MG63 (cell line): ENCODE measurements around the gene PIR. TPM values are rescaled to one million over a fixed set of nuclear protein-coding genes. Genes with fewer than 3 reads are reported as not detected.

Source experiments
- DNase-seq: peaks from one replicate; pipeline ENCODE4 v3.0.0-alpha.2; 2020
- H3K27me3 ChIP-seq: fragments of 250-450 bp; sonication (Bioruptor Pico); 2 replicates; pipeline ENCODE4 v1.5.1; 2020; ENCODE audit warnings: mild to moderate bottlenecking, moderate library complexity
- H3K36me3 ChIP-seq: fragments of 250-450 bp; sonication (Bioruptor Pico); 2 replicates; pipeline ENCODE4 v1.5.1; 2020; ENCODE audit warnings: mild to moderate bottlenecking, moderate library complexity
- H3K4me3 ChIP-seq: fragments of 250-450 bp; sonication (Bioruptor Pico); 2 replicates; pipeline ENCODE4 v1.5.1; 2020; ENCODE audit warnings: mild to moderate bottlenecking, moderate library complexity
- H3K9me3 ChIP-seq: fragments of 250-450 bp; sonication (Bioruptor Pico); 2 replicates; pipeline ENCODE4 v1.5.1; 2020; ENCODE audit warnings: mild to moderate bottlenecking, moderate library complexity
- total RNA-seq: library from RNA; depleted of rRNA; stranded (reverse); fragments of >200 nt; shearing (Covaris generic); gene quantifications from 2 replicates; pipeline ENCODE4 v1.2.3, GENCODE V29; 2014; ENCODE audit warnings: low replicate concordance

Gene PIR
- total RNA-seq, 1 experiment from 2014 or later: 39.5 TPM

DNA sequence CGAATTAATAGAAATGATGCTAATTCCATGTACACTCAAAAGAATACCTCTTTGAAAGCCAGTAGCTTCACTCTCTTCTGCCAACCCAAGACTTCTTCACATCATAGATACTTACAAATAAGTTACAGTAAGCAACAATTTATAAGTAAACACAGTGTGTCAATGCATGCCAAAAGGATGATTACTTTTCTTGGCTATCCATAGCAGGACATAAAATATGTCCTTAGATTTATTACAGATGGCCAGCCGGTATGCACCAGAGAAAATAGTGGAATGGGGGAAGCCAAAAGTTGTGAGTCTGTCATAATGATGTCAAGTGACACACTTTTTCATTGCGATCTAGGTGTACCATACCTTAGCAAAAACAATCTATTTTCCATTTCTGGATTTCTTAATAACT, 6.8 kb upstream of the PIR start:
- no peak overlapping the region for H3K4me3 ChIP-seq
- no peaks in the 10 kb centered on the region for H3K9me3 ChIP-seq
- DNase-seq: no peak

DNA sequence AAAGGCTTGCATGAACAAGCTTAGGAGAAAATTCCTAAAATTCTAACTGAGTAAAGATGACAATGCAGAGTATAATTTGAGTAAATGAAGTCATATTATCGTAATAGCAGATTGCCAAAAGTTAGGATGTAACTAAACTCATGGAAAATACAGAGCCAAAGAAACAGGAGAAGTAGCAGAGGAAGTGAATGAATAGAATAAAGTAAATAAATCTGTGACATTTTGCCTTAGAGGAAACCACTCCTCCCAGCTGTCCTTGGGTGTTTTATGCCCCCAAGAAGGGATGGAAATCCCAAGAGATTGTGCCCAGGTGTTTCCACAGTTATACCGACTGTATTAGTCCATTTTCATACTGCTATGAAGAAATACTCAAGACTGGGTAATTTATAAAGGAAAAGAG, 5.6 kb upstream of the PIR start:
- no peaks in the 10 kb centered on the region for H3K36me3 ChIP-seq
- H3K27me3 ChIP-seq: no peaks in the 10 kb centered on the region
- H3K9me3 ChIP-seq: no peaks in the 10 kb centered on the region
- no peak overlapping the region for H3K4me3 ChIP-seq
- DNase-seq: no peak

More for the DNA sequence above, 6.8 kb upstream of the PIR start:
- Histone ChIP-seq H3K36me3 (no peaks in the 10 kb centered on the region), H3K27me3 (no peaks in the 10 kb centered on the region)

DNA sequence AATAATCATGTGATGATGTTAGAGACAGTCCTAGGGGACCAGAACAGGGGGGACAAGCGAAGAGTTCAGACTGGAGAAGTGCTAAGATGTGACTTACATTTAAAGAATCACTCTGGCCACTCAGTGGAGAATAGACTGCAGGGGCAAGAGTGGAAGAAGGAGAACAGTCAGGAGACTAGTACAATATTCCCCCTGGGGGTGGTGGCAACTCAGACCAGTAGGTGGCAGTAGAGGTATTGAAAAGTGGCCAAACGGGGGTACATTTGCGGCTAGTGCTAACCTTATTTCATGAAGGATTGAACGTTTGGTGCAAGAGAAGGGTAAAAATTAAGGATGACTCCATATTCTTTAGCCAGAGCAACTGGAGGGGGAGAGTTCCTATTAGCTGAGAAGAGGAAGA, 4.7 kb upstream of the PIR start:
- Histone ChIP-seq H3K27me3 (no peaks in the 10 kb centered on the region), H3K9me3 (no peaks in the 10 kb centered on the region), H3K36me3 (no peaks in the 10 kb centered on the region), H3K4me3 (no peak overlapping the region)
- DNase-seq: peak; percentile 30

DNA sequence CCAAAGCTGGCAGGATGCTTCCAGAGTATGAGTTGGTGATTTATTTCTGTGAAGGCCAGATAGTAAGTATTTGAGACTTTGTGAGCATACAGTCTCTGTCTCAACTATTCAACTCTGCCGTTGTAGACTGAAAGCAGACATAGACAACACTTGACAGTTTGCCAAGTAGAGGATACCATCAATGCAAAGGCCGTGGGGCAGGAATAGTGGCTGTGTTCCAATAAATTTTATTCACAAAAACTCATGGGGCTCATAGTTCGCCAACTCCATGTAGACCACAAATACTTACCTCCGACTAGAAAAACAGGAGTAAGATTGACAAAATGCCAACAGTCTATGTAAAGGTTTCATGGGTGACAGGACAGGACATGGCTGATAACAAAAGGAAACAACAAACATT, 3.7 kb upstream of the PIR start:
- no peak for DNase-seq
- Histone ChIP-seq H3K27me3 (no peaks in the 10 kb centered on the region), H3K4me3 (no peak overlapping the region), H3K36me3 (no peaks in the 10 kb centered on the region), H3K9me3 (no peaks in the 10 kb centered on the region)

DNA sequence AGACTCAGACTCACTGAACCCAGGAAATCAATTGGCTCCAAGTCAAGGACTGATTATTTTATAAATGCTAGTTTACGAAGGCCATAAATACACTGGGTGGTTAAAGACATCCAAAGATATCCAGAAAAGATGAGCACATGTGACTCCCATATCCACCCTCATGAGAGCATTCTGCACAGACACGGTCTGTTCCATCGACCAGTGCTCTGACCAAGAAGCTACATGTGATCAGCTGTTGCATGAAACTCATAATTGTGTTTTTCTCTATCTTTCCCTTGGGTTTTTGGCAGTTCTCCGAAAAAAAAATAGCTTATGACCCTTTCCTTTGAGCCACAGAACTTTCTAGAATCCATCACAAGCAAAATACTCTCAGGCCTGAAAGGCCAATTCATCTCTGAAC, 2.7 kb upstream of the PIR start:
- H3K9me3 ChIP-seq: no peaks in the 10 kb centered on the region
- DNase-seq: no peak
- no peaks in the 10 kb centered on the region for H3K27me3 ChIP-seq
- no peak overlapping the region for H3K4me3 ChIP-seq
- H3K36me3 ChIP-seq: no peaks in the 10 kb centered on the region

DNA sequence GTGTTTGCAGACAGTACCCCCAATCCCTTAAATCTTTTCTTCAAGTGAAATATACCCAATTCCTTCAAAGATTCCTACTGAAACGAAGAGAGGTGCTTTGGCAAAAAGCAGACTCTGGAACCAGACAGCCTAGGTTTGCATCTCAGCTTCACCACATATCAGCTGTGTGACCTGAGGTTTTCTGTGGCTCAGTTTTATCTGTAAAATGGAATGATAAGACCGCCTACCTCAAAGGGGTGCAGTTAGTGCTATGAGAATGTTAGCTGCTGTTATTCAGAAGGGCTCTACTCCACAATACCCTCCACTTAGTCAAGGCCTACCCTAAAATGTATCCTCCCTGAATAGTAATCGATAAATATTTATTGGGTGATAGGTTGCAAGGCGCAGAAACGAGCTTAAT, 664 bp downstream of the PIR start:
- H3K36me3 ChIP-seq: no peaks in the 10 kb centered on the region
- H3K27me3 ChIP-seq: no peaks in the 10 kb centered on the region
- H3K4me3 ChIP-seq: peak overlapping the region; percentile 62
- no peaks in the 10 kb centered on the region for H3K9me3 ChIP-seq
- DNase-seq: no peak

DNA sequence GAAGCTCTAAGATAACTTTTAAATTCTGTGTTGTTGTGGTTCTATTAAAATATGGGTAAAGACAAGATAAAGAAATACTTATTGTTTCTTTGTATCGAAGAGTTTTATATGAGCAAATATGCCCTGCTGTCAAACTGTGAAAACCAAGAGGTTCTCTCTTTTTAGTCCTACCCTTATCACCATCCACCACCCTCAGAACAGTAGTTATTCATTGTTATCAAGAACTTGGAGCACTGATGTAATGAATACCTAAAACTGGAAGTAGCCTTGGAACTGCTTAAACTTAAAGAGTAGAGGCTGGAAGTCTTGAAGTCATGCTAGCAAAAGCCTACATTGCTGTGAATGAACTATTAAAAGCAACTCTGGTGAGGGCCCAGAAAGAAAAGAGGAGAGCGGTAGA, 9.2 kb downstream of the PIR start:
- no peaks in the 10 kb centered on the region for H3K9me3 ChIP-seq
- H3K36me3 ChIP-seq: no peaks in the 10 kb centered on the region
- H3K27me3 ChIP-seq: no peaks in the 10 kb centered on the region
- H3K4me3 ChIP-seq: no peak overlapping the region
- no peak for DNase-seq

DNA sequence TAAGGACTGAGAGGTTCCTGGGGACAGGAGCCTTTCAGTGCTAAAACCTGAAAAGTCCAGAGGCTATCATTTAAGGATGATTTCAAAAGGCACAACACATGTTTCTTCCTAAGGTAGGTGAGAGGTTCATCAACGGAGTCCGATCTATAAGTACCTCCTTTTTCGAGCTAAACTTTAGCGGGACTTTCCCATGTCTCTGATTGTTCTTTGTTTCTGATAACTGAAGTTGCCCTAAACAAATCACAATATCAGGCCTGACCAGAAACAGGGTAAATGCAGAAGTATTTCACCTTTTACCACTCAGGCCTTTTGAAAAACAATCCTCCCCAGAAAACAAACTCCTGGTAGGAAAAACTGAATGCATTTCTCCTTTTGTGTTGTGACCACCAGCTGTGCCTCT, 17.6 kb downstream of the PIR start:
- DNase-seq: no peak
- H3K27me3 ChIP-seq: no peaks in the 10 kb centered on the region
- no peaks in the 10 kb centered on the region for H3K9me3 ChIP-seq
- H3K4me3 ChIP-seq: no peak overlapping the region
- H3K36me3 ChIP-seq: no peaks in the 10 kb centered on the region

DNA sequence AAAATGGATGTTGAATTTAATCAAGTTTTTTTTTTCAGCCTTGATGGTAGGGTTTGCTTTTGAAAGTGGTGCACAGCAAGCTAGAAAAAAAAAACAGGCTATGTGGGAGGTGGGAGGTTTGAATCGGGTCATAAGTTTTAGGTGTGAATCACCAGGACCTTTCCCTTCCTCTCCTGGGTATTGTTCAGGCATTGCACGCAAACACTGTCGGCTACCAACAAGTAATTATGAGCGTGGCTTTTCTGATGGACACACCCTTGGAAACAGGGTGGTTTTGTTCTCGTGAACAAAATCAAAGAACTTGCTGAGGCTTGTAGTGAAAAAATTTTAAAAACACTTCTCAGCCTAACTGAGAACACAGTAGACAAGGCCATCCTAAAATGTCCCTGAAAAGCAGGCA, 18.1 kb downstream of the PIR start:
- Histone ChIP-seq H3K4me3 (no peak overlapping the region), H3K27me3 (no peaks in the 10 kb centered on the region), H3K36me3 (no peaks in the 10 kb centered on the region), H3K9me3 (no peaks in the 10 kb centered on the region)
- DNase-seq: no peak

DNA sequence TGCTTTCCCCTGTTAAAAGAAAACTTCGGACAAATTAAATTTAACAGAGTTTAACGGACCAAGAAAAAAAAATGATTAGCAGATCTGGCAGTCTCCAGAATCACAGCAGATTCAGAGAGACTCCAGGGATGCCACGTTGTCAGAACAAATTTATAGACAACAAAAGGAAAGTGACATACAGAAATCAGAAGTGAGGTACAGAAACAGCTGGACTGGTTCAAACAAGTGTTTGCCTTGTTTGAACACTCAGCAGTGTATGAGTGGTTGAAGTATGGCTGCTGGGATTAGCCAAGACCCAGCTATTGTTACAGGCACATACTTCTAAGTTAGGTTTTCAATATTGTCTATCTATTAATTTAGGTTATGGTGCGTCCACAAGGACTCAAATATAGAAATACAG, 19.1 kb downstream of the PIR start:
- no peaks in the 10 kb centered on the region for H3K27me3 ChIP-seq
- no peak for DNase-seq
- no peaks in the 10 kb centered on the region for H3K9me3 ChIP-seq
- H3K36me3 ChIP-seq: no peaks in the 10 kb centered on the region
- H3K4me3 ChIP-seq: no peak overlapping the region

DNA sequence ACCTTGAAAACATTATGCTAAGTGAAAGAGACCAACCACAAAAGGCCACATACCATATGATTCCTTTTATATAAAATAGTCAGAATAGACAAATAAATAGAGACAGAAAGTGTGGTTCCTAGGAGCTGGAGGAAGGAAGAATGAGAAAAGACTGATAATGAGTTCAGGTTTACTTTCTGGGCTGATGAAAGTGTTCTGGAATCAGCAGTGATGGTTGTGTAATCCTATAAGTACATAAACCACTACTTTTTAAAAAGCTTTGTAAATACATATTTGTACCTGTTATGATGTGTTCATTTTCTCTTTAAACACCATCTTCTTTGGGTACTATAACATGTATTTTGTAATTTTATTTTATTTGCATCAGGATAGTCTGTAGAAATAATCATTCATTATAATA, 20.6 kb downstream of the PIR start:
- Histone ChIP-seq H3K4me3 (no peak overlapping the region), H3K27me3 (no peaks in the 10 kb centered on the region), H3K36me3 (no peaks in the 10 kb centered on the region), H3K9me3 (no peaks in the 10 kb centered on the region)
- no peak for DNase-seq

DNA sequence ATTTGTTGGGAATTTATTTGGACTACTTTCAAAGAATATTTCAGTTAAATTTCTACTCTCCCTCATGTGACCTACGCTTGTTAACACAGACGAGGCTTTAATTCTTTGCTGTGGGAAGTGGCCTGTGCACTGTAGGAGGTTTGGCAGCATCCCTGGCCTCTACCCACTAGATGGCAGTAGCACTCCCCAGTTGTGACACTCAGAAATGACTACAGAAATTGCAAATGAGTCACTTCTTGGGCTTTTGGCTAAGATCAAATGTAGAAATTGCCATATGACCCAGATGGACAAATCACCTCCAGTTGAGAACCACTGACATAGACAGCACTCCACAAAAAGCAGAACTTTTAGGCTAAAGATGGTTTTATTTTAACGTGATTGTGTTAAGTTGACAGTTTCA, 22.1 kb downstream of the PIR start:
- no peaks in the 10 kb centered on the region for H3K9me3 ChIP-seq
- peak; percentile 35 for DNase-seq
- H3K4me3 ChIP-seq: no peak overlapping the region
- no peaks in the 10 kb centered on the region for H3K27me3 ChIP-seq
- no peaks in the 10 kb centered on the region for H3K36me3 ChIP-seq

DNA sequence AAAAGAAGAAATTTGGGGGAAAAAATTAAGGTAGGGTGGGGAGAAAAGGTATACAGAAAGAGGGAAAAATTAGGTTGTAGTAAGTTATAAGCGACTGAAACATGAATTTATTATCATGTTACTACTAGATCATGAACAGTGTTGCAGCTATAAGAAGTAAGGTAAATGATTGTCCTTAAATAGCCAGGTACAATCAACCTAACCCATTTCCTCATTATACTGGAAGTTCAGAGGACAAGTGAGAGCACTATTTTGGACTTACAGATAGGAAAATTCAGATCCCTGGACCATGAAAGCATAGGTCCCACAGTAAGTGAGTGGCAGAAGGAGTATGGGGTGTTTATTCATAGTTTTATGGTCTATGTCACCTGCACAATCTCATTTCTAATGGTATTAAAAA, 23.5 kb downstream of the PIR start:
- Histone ChIP-seq H3K9me3 (no peaks in the 10 kb centered on the region), H3K4me3 (no peak overlapping the region), H3K27me3 (no peaks in the 10 kb centered on the region), H3K36me3 (no peaks in the 10 kb centered on the region)
- no peak for DNase-seq

DNA sequence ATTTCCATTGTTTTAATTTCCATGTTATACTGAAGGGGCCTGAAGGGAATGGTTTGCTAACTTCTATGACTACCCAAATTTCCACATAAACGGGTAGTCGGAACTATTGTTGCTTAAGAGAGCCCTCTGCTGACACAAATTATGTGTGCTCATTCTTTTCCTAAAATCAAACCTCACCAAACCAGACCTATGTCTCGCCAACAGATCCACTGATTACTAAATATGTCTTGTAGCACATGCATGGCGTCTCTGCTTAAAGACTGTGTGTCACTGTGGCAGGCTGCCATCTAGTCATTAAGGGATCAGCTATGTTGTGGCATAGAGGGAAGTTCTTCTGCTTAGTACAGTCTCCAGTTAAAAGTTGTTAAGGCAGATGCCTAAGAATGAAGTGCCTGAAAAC, 25.1 kb downstream of the PIR start:
- Histone ChIP-seq H3K4me3 (no peak overlapping the region), H3K27me3 (no peaks in the 10 kb centered on the region)
- peak; percentile 59 for DNase-seq

DNA sequence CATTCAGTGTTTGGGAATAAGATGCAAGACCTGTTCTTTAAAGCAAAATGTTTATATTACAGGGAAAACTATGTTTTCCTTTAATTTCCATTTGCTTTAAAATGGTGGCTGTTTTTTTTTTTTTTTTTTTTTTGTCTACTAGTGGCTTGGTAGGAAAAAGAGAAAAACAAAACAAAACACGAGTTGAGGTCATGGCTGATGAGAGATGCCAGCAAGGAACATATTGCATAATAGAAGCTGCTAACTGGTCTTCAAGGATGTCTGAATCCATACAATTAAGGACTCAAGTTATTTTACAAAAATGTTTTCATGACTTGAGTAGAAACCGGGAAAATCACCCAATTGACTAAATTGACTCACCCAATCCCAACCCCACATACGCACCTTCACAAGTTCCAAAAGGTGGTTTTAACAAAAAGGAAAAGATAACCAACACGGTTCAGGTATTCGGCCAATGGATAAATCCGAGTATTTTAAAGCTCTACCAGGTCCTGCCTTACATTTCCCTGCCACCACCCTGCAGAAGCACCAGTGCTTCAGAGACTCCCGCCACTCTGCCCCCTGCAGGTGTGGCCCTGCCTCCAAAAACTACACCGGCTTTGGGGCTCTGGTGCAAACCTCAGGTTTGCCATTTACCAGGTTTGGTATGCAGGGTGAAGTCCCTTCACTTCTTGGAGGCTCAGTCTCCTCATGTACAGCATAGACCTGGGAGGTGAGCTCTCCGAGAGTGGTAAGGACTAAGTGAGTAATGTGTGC, 27.1 kb downstream of the PIR start:
- H3K4me3 ChIP-seq: no peak overlapping the region
- H3K9me3 ChIP-seq: no peaks in the 10 kb centered on the region
- no peaks in the 10 kb centered on the region for H3K27me3 ChIP-seq
- H3K36me3 ChIP-seq: no peaks in the 10 kb centered on the region
- no peak for DNase-seq

More for the DNA sequence above, 25.1 kb downstream of the PIR start:
- no peaks in the 10 kb centered on the region for H3K9me3 ChIP-seq
- H3K36me3 ChIP-seq: no peaks in the 10 kb centered on the region

DNA sequence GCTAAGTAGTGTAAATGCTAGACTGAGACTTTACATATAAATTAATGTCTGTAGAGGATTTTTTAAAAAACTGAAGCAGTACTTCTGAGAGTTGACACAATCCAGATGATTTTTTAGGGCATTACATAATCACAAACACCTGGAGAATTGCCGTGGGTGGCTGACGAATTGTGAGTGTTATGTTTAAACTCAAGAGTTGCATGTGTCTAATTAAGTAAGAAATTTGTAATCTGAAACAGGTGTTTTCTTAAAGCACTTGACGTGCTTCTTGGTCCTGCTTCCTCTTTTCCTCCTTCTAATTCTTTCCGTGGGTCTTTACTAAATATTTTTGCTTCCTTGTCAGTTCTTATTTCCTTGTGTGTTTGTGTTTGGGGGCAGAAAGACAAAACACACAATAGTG, 27.8 kb downstream of the PIR start:
- H3K9me3 ChIP-seq: no peaks in the 10 kb centered on the region
- H3K4me3 ChIP-seq: no peak overlapping the region
- no peaks in the 10 kb centered on the region for H3K36me3 ChIP-seq
- no peak for DNase-seq
- no peaks in the 10 kb centered on the region for H3K27me3 ChIP-seq

DNA sequence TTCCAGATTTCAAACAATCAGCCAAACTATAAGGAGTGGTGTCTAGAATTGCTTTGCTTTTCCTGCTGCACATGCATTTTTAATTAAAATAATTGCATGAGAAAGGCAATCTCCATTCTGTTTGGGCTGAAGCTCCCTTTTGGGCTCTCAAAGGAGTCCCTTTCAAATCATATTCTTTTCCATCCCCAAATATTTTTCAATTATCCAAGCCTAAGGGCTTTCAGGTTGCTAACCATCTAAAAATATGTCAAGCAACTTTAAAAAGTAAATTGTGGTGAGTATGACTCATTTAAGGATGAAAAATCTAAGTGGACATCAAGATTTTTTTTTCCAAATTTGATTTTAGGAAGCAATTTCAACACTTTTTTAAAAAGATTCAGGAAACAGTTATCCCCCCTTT, 28.4 kb downstream of the PIR start:
- Histone ChIP-seq H3K9me3 (no peaks in the 10 kb centered on the region), H3K4me3 (no peak overlapping the region), H3K27me3 (no peaks in the 10 kb centered on the region), H3K36me3 (no peaks in the 10 kb centered on the region)
- DNase-seq: no peak

DNA sequence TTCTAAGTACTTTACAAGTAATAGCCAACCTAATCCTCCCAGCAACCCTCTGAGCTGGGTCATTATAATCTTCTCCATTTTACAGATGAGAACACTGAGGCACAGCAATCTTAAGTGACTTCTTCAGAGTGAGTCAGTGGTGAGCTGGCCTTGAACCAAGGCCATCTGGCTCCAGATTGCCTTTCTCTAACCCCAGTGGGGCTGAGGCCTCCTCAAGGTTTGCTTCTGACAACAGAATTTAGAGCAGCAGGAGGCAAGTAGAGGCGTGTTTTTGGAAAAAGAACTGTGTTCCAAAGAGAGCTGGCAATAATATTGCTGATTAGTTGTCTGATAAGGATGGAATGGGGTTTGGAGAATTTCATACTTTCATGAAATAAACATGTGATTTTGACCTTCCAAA, 41.2 kb downstream of the PIR start:
- H3K27me3 ChIP-seq: no peaks in the 10 kb centered on the region
- no peaks in the 10 kb centered on the region for H3K9me3 ChIP-seq
- peak; percentile 29 for DNase-seq
- no peaks in the 10 kb centered on the region for H3K36me3 ChIP-seq
- no peak overlapping the region for H3K4me3 ChIP-seq
